Activated B cell treated with CpG ODN at 0.5 μM for 24 hours (primary cell): ENCODE measurements around the gene CARNS1. TPM values are rescaled to one million over a fixed set of nuclear protein-coding genes. Genes with fewer than 3 reads are reported as not detected.
A peak's percentile ranks its signal among the peaks of the same experiment; 100 is the strongest.

Experiments
- ATAC-seq: fragments of 200-7000 bp; cut with Tn5 transposase; one replicate; pipeline ENCODE4 v1.10.0; 2021; ENCODE audit warnings: low read depth, mild to moderate bottlenecking, moderate library complexity
- CTCF ChIA-PET: fragments of 350-600 bp; sonication (Branson Sonifier 250); formaldehyde crosslinking; loops from one replicate; lab custom pipeline; 2021; ENCODE audit warnings: antibody characterized with exemption; lab: Charles Lee
- POLR2A ChIA-PET: fragments of 350-600 bp; sonication (Branson Sonifier 250); formaldehyde crosslinking; loops from one replicate; lab custom pipeline; 2021; ENCODE audit warnings: antibody characterized with exemption; lab: Charles Lee
- DNase-seq: peaks from one replicate; pipeline ENCODE4 v3.0.0; 2022
- H3K27ac Mint-ChIP-seq: one replicate; pipeline ENCODE4 v1.8.0; 2020; ENCODE audit warnings: mixed read lengths
- H3K27me3 Mint-ChIP-seq: one replicate; pipeline ENCODE4 v1.8.0; 2021; ENCODE audit warnings: mixed read lengths
- H3K36me3 Mint-ChIP-seq: one replicate; pipeline ENCODE4 v1.8.0; 2021; ENCODE audit warnings: low read depth, mixed read lengths
- H3K4me1 Mint-ChIP-seq: one replicate; pipeline ENCODE4 v1.8.0; 2021; ENCODE audit warnings: mixed read lengths
- H3K4me3 Mint-ChIP-seq: one replicate; pipeline ENCODE4 v1.8.0; 2020; ENCODE audit warnings: mild to moderate bottlenecking, mixed read lengths
- H3K9me3 Mint-ChIP-seq: one replicate; pipeline ENCODE4 v1.8.0; 2020; ENCODE audit warnings: mixed read lengths
- intact Hi-C: fragments of 100-400 bp; cut with micrococcal nuclease; formaldehyde crosslinking; loops from one replicate; pipeline ENCODE4 v1.15.1; 2024
- total RNA-seq: library from RNA; stranded (reverse); gene quantifications from 2 replicates; pipeline ENCODE4 v1.2.3, GENCODE V29; 2022
- TF ChIP-seq, protein P1 (sequence below): fragments of 200-600 bp; IDR thresholded peaks from one replicate; pipeline ENCODE4 v1.8.0; 2022; ENCODE audit warnings: antibody characterized with exemption, mild to moderate bottlenecking

Gene CARNS1
- total RNA-seq, 1 donor from 2014 or later = 6.3 TPM

GRCh38 chr11:67439321-67440228, 24.1 kb downstream of the CARNS1 start:
- Mint-ChIP-seq H3K4me3 (peak overlapping the region; percentile 96), H3K9me3 (no peaks in the 10 kb centered on the region), H3K4me1 (peaks cover 77% of the 10 kb centered on the region), H3K27ac (peak overlapping the region; percentile 88), H3K27me3 (no peaks in the 10 kb centered on the region), H3K36me3 (peaks cover 29% of the 10 kb centered on the region)
- intact Hi-C loops = no loop called here
- TF ChIP-seq, protein P1, sequence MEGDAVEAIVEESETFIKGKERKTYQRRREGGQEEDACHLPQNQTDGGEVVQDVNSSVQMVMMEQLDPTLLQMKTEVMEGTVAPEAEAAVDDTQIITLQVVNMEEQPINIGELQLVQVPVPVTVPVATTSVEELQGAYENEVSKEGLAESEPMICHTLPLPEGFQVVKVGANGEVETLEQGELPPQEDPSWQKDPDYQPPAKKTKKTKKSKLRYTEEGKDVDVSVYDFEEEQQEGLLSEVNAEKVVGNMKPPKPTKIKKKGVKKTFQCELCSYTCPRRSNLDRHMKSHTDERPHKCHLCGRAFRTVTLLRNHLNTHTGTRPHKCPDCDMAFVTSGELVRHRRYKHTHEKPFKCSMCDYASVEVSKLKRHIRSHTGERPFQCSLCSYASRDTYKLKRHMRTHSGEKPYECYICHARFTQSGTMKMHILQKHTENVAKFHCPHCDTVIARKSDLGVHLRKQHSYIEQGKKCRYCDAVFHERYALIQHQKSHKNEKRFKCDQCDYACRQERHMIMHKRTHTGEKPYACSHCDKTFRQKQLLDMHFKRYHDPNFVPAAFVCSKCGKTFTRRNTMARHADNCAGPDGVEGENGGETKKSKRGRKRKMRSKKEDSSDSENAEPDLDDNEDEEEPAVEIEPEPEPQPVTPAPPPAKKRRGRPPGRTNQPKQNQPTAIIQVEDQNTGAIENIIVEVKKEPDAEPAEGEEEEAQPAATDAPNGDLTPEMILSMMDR = no peak
- CTCF ChIA-PET = interaction anchor here (1.9 to 4.9 kb wide), 2 partner anchors 30 to 38 kb away, joined by 5 to 25 read pairs; partner anchors contain the start of gene PPP1CA
- POLR2A ChIA-PET = interaction anchor here (0.9 to 26.0 kb wide), 7 partner anchors 20 to 86 kb away, joined by 3 to 1417 read pairs (median 189); partner anchors contain the start of genes AIP, CABP4, CARNS1 and CLCF1
- ATAC-seq = no peak
- peak; percentile 26 for DNase-seq

DNA sequence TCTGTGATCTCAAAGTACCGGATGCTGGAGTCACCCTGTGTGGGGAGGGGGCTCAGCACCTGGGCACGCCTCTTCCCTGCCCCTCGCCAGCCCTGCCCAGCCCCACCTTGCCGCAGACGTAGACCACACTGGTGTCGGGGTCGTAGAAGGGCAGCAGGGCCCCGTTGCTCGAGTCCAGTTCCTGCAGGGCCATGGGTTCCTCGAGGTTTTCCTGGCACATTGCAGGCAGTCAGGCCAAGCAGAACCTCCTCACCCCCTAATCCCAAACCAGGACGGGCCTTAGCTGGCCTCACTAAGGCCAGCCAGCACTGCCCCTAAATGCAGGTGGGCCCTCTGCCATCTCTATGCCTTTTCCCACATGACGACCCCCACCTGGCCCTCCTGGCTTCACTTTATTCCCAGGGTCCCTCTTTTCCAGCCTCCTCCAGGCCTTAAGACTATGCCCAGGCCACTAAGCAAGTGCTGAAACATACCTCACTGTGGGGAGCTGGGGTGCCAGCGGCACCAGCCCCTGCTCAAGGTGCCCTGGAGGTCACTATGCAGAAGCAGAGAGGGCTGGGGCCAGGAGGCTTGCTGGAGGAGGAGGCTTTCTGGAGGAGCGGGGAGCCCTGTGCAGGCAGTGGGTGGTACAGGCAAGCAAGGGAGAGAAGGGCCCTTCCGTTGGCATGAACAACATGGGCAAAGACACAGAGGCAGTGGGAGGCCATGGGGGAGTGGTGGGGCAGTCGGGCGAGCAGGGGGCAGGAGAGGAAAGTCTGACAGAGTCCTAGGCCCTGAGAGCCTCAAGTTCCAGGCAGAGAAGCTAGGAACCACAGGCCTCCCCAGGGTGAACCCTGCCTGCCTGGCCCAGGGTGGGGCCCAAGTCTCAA, 25.0 kb downstream of the CARNS1 start:
- Mint-ChIP-seq H3K4me3 (peak overlapping the region; percentile 58), H3K4me1 (peaks cover 81% of the 10 kb centered on the region), H3K27me3 (no peaks in the 10 kb centered on the region), H3K9me3 (no peaks in the 10 kb centered on the region), H3K27ac (peak overlapping the region; percentile 88), H3K36me3 (peaks cover 23% of the 10 kb centered on the region)
- intact Hi-C loops = no loop called here
- ATAC-seq (peak; percentile 4), DNase-seq (peak; percentile 39)
- CTCF ChIA-PET = interaction anchor here (1.1 kb wide), 1 partner anchor 39 kb away, joined by 3 read pairs; the partner anchor contains the start of gene PPP1CA
- TF ChIP-seq, protein P1 = no peak
- POLR2A ChIA-PET = interaction anchor here (0.6 to 26.0 kb wide), 15 partner anchors 8 to 90 kb away, joined by 3 to 1417 read pairs (median 7); partner anchors contain the start of genes AIP, CABP4, CARNS1 and CLCF1

DNA sequence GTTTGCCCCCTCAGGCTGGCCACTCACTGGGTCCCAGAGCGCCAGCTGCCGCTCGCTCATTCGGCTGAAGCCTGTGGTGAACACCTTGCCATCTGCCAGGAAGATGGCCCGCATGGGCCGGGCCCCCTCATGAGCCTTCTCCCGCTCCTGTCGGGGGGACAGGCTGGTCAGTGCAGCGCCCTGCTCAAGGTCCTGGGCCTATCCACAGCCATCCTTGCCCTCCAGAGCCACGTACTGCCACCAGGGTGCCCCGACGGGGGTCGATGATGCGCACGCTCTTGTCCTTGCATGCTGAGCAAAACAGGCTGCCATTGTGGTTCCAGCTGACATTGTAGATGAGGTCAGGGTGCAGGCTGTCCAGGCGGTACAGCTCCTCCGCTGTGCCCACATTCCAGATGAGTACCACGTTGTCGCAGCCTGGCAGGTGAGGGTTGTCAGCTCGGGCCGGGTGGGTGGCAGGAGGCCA, 25.7 kb downstream of the CARNS1 start:
- intact Hi-C loops = no loop called here
- peak; percentile 39 for DNase-seq
- ATAC-seq = no peak
- H3K27me3 Mint-ChIP-seq = no peaks in the 10 kb centered on the region
- TF ChIP-seq, protein P1 = no peak
- H3K4me3 Mint-ChIP-seq = peak overlapping the region; percentile 13
- ChIA-PET POLR2A (interaction anchor here (0.6 to 26.0 kb wide), 16 partner anchors 9 to 90 kb away, joined by 3 to 1417 read pairs (median 6); partner anchors contain the start of genes AIP, CABP4, CLCF1 and CORO1B), CTCF (interaction anchor here (1.1 kb wide), 1 partner anchor 39 kb away, joined by 3 read pairs; the partner anchor contains the start of gene PPP1CA)
- H3K4me1 Mint-ChIP-seq = peaks cover 83% of the 10 kb centered on the region
- peaks cover 19% of the 10 kb centered on the region for H3K36me3 Mint-ChIP-seq
- peak overlapping the region; percentile 88 for H3K27ac Mint-ChIP-seq
- H3K9me3 Mint-ChIP-seq = no peaks in the 10 kb centered on the region

GRCh38 chr11:67441731-67442351, 26.4 kb downstream of the CARNS1 start:
- DNase-seq (peak; percentile 31), ATAC-seq (no peak)
- Mint-ChIP-seq H3K4me1 (peaks cover 84% of the 10 kb centered on the region), H3K27me3 (no peaks in the 10 kb centered on the region), H3K9me3 (no peaks in the 10 kb centered on the region), H3K27ac (peak overlapping the region; percentile 89), H3K36me3 (peaks cover 12% of the 10 kb centered on the region), H3K4me3 (peak overlapping the region; percentile 77)
- TF ChIP-seq, protein P1 = no peak
- intact Hi-C loops = loop anchor here (2.0 kb wide), 1 partner anchor 13 kb away; the partner anchor contains the start of gene RPS6KB2
- ChIA-PET POLR2A (interaction anchor here (0.6 to 26.0 kb wide), 14 partner anchors 9 to 91 kb away, joined by 3 to 1417 read pairs (median 7); partner anchors contain the start of genes AIP, CABP4, CLCF1 and CORO1B), CTCF (interaction anchor here (1.1 kb wide), 1 partner anchor 40 kb away, joined by 3 read pairs; the partner anchor contains the start of gene PPP1CA)
